HCT116 (cell line): ENCODE measurements around the gene TRPM3. TPM values are rescaled to one million over a fixed set of nuclear protein-coding genes. Genes with fewer than 3 reads are reported as not detected.

ENCODE experiments used
- ATAC-seq: fragments of 200-7000 bp; cut with Tn5 transposase; 2 replicates; pipeline ENCODE4 v1.9.1; 2020; ENCODE audit warnings: mild to moderate bottlenecking, moderate library complexity
- BruUV-seq: library from RNA; stranded (reverse); fragments of 400-500 nt; replicated peaks from 2 replicates; lab custom pipeline; 2021; lab: Mats Ljungman, UMichigan
- CTCF ChIA-PET: fragments of 300-600 bp; sonication (Branson Sonifier 250); formaldehyde crosslinking; loops from one replicate; lab custom pipeline; 2021; ENCODE audit warnings: antibody characterized with exemption; lab: Charles Lee
- POLR2A ChIA-PET: fragments of 300-600, 350-600 bp; sonication (Branson Sonifier 250); formaldehyde crosslinking; loops from one replicate; lab custom pipeline; 2021; ENCODE audit warnings: antibody characterized with exemption; lab: Charles Lee
- RAD21 ChIA-PET, 2 experiments: fragments of 300-600 bp; sonication (Branson Sonifier 250); formaldehyde crosslinking; loops; one replicate each; lab custom pipeline; 2023; ENCODE audit warnings: low total read pairs in 2 of 2; ENCODE audit not compliant: uncharacterized antibody in 2 of 2, unreplicated experiment in 2 of 2, low non-redundant PET in 1 of 2; lab: Charles Lee
- DNase-seq: peaks from one replicate; pipeline ENCODE4 v3.0.0-alpha.2; 2010; ENCODE audit warnings: low read depth, low spot score
- H2AFZ ChIP-seq: fragments of 200-600 bp; shearing (Covaris generic), sonication (generic); 2 replicates; pipeline ENCODE4 v1.6.1; 2017; ENCODE audit warnings: low read depth, mixed run types, mixed read lengths, antibody characterized with exemption, low read length; ENCODE audit not compliant: poor library complexity, severe bottlenecking
- H3K27ac ChIP-seq: 2 replicates; pipeline ENCODE4 v1.5.1; 2012; ENCODE audit warnings: low read depth, low read length
- H3K27me3 ChIP-seq: fragments of 200-600 bp; sonication (generic); 2 replicates; pipeline ENCODE4 v1.6.1; 2016; ENCODE audit warnings: mixed run types, low read length, mixed read lengths; ENCODE audit not compliant: insufficient read depth
- H3K36me3 ChIP-seq, 2 experiments: fragments of 200-500 bp in 1 of 2; fragments of 200-600 bp in 1 of 2; sonication (Bioruptor generic) in 1 of 2; sonication (generic) in 1 of 2; 2 replicates each; pipeline versions ENCODE4 v1.5.1 to v1.6.1; 2014 to 2016; ENCODE audit warnings: low read length in 2 of 2, inconsistent platforms in 1 of 2, mixed read lengths in 1 of 2, mixed run types in 1 of 2; ENCODE audit not compliant: insufficient read depth in 2 of 2, control insufficient read depth in 1 of 2
- H3K4me1 ChIP-seq, 2 experiments: fragments of 200-600 bp in 1 of 2; sonication (generic) in 1 of 2; 2 replicates each; pipeline versions ENCODE4 v1.5.1 to v1.6.1; 2012 to 2017; ENCODE audit warnings: low read length in 2 of 2, inconsistent platforms in 1 of 2, mild to moderate bottlenecking in 1 of 2, mixed read lengths in 1 of 2, mixed run types in 1 of 2, moderate library complexity in 1 of 2; ENCODE audit not compliant: insufficient read depth in 2 of 2, control insufficient read depth in 1 of 2
- H3K4me2 ChIP-seq: fragments of 200-600 bp; sonication (generic); 2 replicates; pipeline ENCODE4 v1.6.1; 2017; ENCODE audit warnings: mixed run types, low read length, mixed read lengths
- H3K4me3 ChIP-seq, 2 experiments: fragments of 200-600 bp in 1 of 2; sonication (generic) in 1 of 2; replicated peaks in 1 of 2; 2 replicates each; pipeline ENCODE4 v1.5.1; 2011 to 2016; ENCODE audit warnings: low read length in 2 of 2, control low read depth in 1 of 2, low read depth in 1 of 2, mild to moderate bottlenecking in 1 of 2, mixed read lengths in 1 of 2, mixed run types in 1 of 2
- H3K79me2 ChIP-seq: fragments of 200-600 bp; sonication (generic); 2 replicates; pipeline ENCODE4 v1.6.1; 2017; ENCODE audit warnings: mild to moderate bottlenecking, mixed run types, low read length, moderate library complexity, mixed read lengths; ENCODE audit not compliant: insufficient read depth
- H3K9ac ChIP-seq: fragments of 200-600 bp; sonication (generic); 2 replicates; pipeline ENCODE4 v1.6.1; 2016; ENCODE audit warnings: low read length, mixed read lengths
- H3K9me2 ChIP-seq: fragments of 200-600 bp; sonication (generic), shearing (Covaris generic); 2 replicates; pipeline ENCODE4 v1.6.1; 2017; ENCODE audit warnings: mixed run types, mild to moderate bottlenecking, moderate library complexity; ENCODE audit not compliant: insufficient read depth
- H3K9me3 ChIP-seq, 2 experiments: fragments of 200-500 bp in 1 of 2; fragments of 200-600 bp in 1 of 2; sonication (Bioruptor generic) in 1 of 2; sonication (generic) in 1 of 2; 2 replicates each; pipeline ENCODE4 v1.6.1; 2014 to 2017; ENCODE audit warnings: low read length in 2 of 2, mixed read lengths in 2 of 2, inconsistent platforms in 1 of 2, low read depth in 1 of 2, mild to moderate bottlenecking in 1 of 2, mixed run types in 1 of 2, moderate library complexity in 1 of 2; ENCODE audit not compliant: control insufficient read depth in 1 of 2, insufficient read depth in 1 of 2
- H4K20me1 ChIP-seq: fragments of 200-600 bp; sonication (generic), shearing (Covaris generic); 2 replicates; pipeline ENCODE4 v1.6.1; 2017; ENCODE audit warnings: mixed run types, mild to moderate bottlenecking, moderate library complexity; ENCODE audit not compliant: insufficient read depth
- CBX3 ChIP-seq: IDR thresholded peaks from 2 replicates; pipeline ENCODE4 v1.6.1; 2012; ENCODE audit warnings: low read depth
- EGR1 ChIP-seq: IDR thresholded peaks from 2 replicates; pipeline ENCODE4 v1.6.1; 2012; ENCODE audit warnings: low read depth
- EZH2 ChIP-seq: fragments of 200-600 bp; sonication (generic); IDR thresholded peaks from 2 replicates; pipeline ENCODE4 v1.6.1; 2017; ENCODE audit warnings: antibody characterized with exemption, mixed run types
- FOSL1 ChIP-seq: IDR thresholded peaks from 2 replicates; pipeline ENCODE4 v1.6.1; 2012; ENCODE audit warnings: low read depth
- RAD21 ChIP-seq: IDR thresholded peaks from 2 replicates; pipeline ENCODE4 v1.6.1; 2012; ENCODE audit warnings: low read depth, mild to moderate bottlenecking
- SIN3A ChIP-seq: IDR thresholded peaks from 2 replicates; pipeline ENCODE4 v1.6.1; 2012; ENCODE audit warnings: low read depth
- SP1 ChIP-seq: IDR thresholded peaks from 2 replicates; pipeline ENCODE4 v1.6.1; 2012; ENCODE audit warnings: low read depth
- YY1 ChIP-seq: IDR thresholded peaks from 2 replicates; pipeline ENCODE4 v1.6.1; 2011; ENCODE audit warnings: low read length, low read depth, moderate library complexity, mild to moderate bottlenecking; ENCODE audit not compliant: insufficient replicate concordance; ENCODE audit errors: extremely low read depth
- ZFX ChIP-seq: fragments of 450-650 bp; IDR thresholded peaks from 2 replicates; pipeline ENCODE4 v1.6.1; 2017
- ZNF274 ChIP-seq: fragments of 200-500 bp; sonication (Bioruptor generic); IDR thresholded peaks from 2 replicates; pipeline ENCODE4 v1.6.1; 2014; ENCODE audit warnings: mild to moderate bottlenecking, low read depth, low read length, inconsistent platforms
- intact Hi-C: fragments of 100-400 bp; cut with micrococcal nuclease; formaldehyde crosslinking; loops from 2 replicates; pipeline ENCODE4 v1.10.0; 2022
- total RNA-seq: library from RNA; stranded (reverse); gene quantifications from one replicate; pipeline ENCODE4 v1.2.1, GENCODE V29; 2021; ENCODE audit not compliant: unreplicated experiment
- TF ChIP-seq, protein P1 (sequence below): IDR thresholded peaks from 2 replicates; pipeline ENCODE4 v1.6.1; 2012; ENCODE audit warnings: low read depth
- TF ChIP-seq, protein P2 (sequence below), 3 experiments: fragments of 200-600 bp in 1 of 3; sonication (generic) in 1 of 3; IDR thresholded peaks in 2 of 3; conservative IDR thresholded peaks in 1 of 3; 2 replicates each; pipeline ENCODE4 v1.5.1; 2012 to 2017; ENCODE audit warnings: low read depth in 2 of 3, low read length in 2 of 3, antibody characterized with exemption in 1 of 3, borderline replicate concordance in 1 of 3, control low read depth in 1 of 3, mild to moderate bottlenecking in 1 of 3, mixed read lengths in 1 of 3, mixed run types in 1 of 3, moderate library complexity in 1 of 3; ENCODE audit not compliant: insufficient read depth in 1 of 3
- TF ChIP-seq, protein P3 (sequence below): IDR thresholded peaks from 2 replicates; pipeline ENCODE4 v1.6.1; 2012
- TF ChIP-seq, protein P4 (sequence below): IDR thresholded peaks from 2 replicates; pipeline ENCODE4 v1.6.1; 2012
- TF ChIP-seq, protein P5 (sequence below): IDR thresholded peaks from 2 replicates; pipeline ENCODE4 v1.6.1; 2011; ENCODE audit warnings: mild to moderate bottlenecking, low read length, moderate library complexity; ENCODE audit not compliant: insufficient replicate concordance; ENCODE audit errors: extremely low read depth

The TRPM3 gene
- total RNA-seq, 1 experiment from 2014 or later: not detected

GRCh38 chr9:70933321-70933720 is 188.1 kb downstream of the TRPM3 start:
- no TSS peak for BruUV-seq
- no peak for DNase-seq
- no peak for ATAC-seq

More at GRCh38 chr9:70933321-70933720, 188.1 kb downstream of the TRPM3 start:
- ChIA-PET RAD21 (no interaction called here), CTCF (no interaction called here), POLR2A (no interaction called here)
- Histone ChIP-seq H3K27ac (no peak overlapping the region), H3K4me3 (no peak overlapping the region), H3K4me1 (no peaks in the 10 kb centered on the region), H3K9me2 (no peaks in the 10 kb centered on the region), H3K79me2 (no peaks in the 10 kb centered on the region), H3K9ac (no peak overlapping the region), H3K36me3 (no peaks in the 10 kb centered on the region), H3K4me2 (no peak overlapping the region), H2AFZ (no peak overlapping the region), H3K9me3 (no peaks in the 10 kb centered on the region), H4K20me1 (no peaks in the 10 kb centered on the region), H3K27me3 (peaks cover 13% of the 10 kb centered on the region; the same call in 1 of the 2 replicates)
- TF ChIP-seq EGR1 (no peak), YY1 (no peak), SP1 (no peak), EZH2 (no peak), CBX3 (no peak), SIN3A (no peak), ZFX (no peak), RAD21 (no peak), FOSL1 (no peak), ZNF274 (no peak)
- TF ChIP-seq, protein P1, sequence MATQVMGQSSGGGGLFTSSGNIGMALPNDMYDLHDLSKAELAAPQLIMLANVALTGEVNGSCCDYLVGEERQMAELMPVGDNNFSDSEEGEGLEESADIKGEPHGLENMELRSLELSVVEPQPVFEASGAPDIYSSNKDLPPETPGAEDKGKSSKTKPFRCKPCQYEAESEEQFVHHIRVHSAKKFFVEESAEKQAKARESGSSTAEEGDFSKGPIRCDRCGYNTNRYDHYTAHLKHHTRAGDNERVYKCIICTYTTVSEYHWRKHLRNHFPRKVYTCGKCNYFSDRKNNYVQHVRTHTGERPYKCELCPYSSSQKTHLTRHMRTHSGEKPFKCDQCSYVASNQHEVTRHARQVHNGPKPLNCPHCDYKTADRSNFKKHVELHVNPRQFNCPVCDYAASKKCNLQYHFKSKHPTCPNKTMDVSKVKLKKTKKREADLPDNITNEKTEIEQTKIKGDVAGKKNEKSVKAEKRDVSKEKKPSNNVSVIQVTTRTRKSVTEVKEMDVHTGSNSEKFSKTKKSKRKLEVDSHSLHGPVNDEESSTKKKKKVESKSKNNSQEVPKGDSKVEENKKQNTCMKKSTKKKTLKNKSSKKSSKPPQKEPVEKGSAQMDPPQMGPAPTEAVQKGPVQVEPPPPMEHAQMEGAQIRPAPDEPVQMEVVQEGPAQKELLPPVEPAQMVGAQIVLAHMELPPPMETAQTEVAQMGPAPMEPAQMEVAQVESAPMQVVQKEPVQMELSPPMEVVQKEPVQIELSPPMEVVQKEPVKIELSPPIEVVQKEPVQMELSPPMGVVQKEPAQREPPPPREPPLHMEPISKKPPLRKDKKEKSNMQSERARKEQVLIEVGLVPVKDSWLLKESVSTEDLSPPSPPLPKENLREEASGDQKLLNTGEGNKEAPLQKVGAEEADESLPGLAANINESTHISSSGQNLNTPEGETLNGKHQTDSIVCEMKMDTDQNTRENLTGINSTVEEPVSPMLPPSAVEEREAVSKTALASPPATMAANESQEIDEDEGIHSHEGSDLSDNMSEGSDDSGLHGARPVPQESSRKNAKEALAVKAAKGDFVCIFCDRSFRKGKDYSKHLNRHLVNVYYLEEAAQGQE: no peak
- TF ChIP-seq, protein P2, sequence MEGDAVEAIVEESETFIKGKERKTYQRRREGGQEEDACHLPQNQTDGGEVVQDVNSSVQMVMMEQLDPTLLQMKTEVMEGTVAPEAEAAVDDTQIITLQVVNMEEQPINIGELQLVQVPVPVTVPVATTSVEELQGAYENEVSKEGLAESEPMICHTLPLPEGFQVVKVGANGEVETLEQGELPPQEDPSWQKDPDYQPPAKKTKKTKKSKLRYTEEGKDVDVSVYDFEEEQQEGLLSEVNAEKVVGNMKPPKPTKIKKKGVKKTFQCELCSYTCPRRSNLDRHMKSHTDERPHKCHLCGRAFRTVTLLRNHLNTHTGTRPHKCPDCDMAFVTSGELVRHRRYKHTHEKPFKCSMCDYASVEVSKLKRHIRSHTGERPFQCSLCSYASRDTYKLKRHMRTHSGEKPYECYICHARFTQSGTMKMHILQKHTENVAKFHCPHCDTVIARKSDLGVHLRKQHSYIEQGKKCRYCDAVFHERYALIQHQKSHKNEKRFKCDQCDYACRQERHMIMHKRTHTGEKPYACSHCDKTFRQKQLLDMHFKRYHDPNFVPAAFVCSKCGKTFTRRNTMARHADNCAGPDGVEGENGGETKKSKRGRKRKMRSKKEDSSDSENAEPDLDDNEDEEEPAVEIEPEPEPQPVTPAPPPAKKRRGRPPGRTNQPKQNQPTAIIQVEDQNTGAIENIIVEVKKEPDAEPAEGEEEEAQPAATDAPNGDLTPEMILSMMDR (IDR thresholded peaks at IDR 0.05 in 2 of 3, conservative IDR thresholded peaks at IDR 0.05 in 1 of 3; ENCODE audit: borderline replicate concordance in 1 of 3, insufficient read depth in 1 of 3, low read depth in 2 of 3, low read length in 2 of 3): no peak
- TF ChIP-seq, protein P3, sequence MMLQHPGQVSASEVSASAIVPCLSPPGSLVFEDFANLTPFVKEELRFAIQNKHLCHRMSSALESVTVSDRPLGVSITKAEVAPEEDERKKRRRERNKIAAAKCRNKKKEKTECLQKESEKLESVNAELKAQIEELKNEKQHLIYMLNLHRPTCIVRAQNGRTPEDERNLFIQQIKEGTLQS: no peak
- TF ChIP-seq, protein P4, sequence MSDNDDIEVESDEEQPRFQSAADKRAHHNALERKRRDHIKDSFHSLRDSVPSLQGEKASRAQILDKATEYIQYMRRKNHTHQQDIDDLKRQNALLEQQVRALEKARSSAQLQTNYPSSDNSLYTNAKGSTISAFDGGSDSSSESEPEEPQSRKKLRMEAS: no peak
- TF ChIP-seq, protein P5, sequence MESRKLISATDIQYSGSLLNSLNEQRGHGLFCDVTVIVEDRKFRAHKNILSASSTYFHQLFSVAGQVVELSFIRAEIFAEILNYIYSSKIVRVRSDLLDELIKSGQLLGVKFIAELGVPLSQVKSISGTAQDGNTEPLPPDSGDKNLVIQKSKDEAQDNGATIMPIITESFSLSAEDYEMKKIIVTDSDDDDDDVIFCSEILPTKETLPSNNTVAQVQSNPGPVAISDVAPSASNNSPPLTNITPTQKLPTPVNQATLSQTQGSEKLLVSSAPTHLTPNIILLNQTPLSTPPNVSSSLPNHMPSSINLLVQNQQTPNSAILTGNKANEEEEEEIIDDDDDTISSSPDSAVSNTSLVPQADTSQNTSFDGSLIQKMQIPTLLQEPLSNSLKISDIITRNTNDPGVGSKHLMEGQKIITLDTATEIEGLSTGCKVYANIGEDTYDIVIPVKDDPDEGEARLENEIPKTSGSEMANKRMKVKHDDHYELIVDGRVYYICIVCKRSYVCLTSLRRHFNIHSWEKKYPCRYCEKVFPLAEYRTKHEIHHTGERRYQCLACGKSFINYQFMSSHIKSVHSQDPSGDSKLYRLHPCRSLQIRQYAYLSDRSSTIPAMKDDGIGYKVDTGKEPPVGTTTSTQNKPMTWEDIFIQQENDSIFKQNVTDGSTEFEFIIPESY: no peak
- intact Hi-C loops: no loop called here
